GM12874 (cell line): ENCODE measurements around the gene NXPH1.

ENCODE experiments used
- CTCF ChIP-seq: IDR thresholded peaks from 2 replicates; pipeline ENCODE4 v1.5.1; 2011; ENCODE audit warnings: low read depth, mild to moderate bottlenecking, control low read depth, low read length, moderate library complexity; ENCODE audit not compliant: insufficient read depth

NXPH1 gene

GRCh38 chr7:8800986-8801385, 367.6 kb downstream of the NXPH1 start:
- no peak for TF ChIP-seq CTCF
